22Rv1 (cell line): ENCODE measurements around the gene ELSPBP1.
"Not testable (repeated sequence)": the region's sequence is repeated elsewhere in the genome, so short reads cannot be mapped to it uniquely, and the experiment has no call there.

Source experiments
- H3K27ac ChIP-seq: fragments of 450-650 bp; 2 replicates; pipeline ENCODE4 v1.5.1; 2017
- ZFX ChIP-seq: fragments of 450-650 bp; IDR thresholded peaks from 2 replicates; pipeline ENCODE4 v1.6.1; 2017; ENCODE audit warnings: antibody characterized with exemption, borderline replicate concordance
- TF ChIP-seq, protein P1 (sequence below): fragments of 450-650 bp; IDR thresholded peaks from 2 replicates; pipeline ENCODE4 v1.5.1; 2017; ENCODE audit warnings: mild to moderate bottlenecking

The ELSPBP1 gene

DNA sequence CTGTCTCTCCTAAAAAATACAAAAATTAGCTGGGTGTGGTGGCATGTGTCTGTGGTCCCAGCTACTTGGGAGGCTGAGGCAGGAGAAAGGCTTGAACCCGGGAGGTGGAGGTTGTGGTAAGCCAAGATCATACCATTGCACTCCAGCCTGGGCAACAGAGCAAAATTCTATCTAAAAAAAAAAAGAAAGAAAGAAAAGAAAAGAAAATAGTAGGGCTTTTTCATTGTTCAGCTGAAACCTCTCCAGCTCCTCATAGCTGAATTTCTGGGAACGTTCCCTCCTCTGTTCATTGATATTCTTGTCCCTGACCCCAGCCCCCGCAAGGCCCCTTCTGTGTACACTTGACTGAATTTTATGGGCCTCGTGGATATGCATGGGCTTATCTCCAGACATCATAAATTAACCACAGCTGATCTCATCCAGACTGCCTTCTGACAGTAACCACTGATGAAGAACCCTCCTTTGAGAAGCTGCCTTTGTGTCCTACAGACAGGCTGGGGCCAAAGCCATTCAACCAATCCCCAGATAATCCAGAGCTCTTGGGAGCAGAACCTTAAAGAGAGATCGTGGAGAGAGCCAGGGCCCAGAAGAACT is at the start of gene ELSPBP1:
ELSPBP1 (plus strand) TSS at position 424 of the 594 bp plus-strand sequence. CDS start 14,036 bp downstream, outside the sequence.
- no peak within 1 kb of the TSS for H3K27ac ChIP-seq
- TF ChIP-seq, protein P1, sequence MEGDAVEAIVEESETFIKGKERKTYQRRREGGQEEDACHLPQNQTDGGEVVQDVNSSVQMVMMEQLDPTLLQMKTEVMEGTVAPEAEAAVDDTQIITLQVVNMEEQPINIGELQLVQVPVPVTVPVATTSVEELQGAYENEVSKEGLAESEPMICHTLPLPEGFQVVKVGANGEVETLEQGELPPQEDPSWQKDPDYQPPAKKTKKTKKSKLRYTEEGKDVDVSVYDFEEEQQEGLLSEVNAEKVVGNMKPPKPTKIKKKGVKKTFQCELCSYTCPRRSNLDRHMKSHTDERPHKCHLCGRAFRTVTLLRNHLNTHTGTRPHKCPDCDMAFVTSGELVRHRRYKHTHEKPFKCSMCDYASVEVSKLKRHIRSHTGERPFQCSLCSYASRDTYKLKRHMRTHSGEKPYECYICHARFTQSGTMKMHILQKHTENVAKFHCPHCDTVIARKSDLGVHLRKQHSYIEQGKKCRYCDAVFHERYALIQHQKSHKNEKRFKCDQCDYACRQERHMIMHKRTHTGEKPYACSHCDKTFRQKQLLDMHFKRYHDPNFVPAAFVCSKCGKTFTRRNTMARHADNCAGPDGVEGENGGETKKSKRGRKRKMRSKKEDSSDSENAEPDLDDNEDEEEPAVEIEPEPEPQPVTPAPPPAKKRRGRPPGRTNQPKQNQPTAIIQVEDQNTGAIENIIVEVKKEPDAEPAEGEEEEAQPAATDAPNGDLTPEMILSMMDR = no peak
- no peak for TF ChIP-seq ZFX

GRCh38 chr19:47949852-47950521 is 44.4 kb upstream of the ELSPBP1 start:
- not testable (repeated sequence) for H3K27ac ChIP-seq
- TF ChIP-seq, protein P1 = peak; percentile 75

DNA sequence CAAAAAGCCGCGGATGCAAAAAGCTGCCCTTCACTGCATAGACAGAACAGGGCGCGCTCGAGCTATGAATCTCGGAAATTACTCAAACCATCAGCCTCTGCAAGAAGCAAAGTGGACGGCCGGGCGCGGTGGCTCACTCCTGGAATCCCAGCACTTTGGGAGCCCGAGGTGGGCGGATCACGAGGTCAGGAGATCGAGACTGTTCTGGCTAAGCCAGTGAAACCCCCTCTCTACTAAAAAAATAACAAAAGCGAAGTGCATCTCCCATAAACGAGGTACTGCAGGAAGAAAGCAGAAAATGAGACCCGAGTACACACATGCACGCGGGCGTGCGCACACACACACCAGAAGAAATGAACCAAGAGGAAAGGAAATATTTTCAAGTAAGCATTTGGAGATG is 42.3 kb upstream of the ELSPBP1 start:
- not testable (repeated sequence) for H3K27ac ChIP-seq

DNA sequence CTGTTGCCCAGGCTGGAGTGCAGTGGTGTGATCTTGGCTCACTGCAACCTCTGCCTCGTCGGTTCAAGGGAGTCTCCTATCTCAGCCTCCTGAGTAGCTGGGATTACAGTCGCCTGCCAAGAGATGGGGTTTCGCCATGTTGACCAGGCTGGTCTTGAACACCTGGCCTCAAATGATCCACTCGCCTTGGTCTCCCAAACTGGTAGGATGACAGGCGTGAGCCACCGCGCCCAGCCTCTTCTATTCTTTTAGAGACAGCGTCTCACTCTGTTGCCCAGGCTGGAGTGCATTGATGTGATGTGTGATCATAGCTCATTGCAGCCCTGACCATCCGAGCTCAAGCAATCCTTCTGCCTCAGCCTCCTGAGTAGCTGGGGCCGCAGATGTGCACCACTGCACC is 38.5 kb upstream of the ELSPBP1 start:
- not testable (repeated sequence) for H3K27ac ChIP-seq

GRCh38 chr19:47973529-47973928 is 20.9 kb upstream of the ELSPBP1 start:
- TF ChIP-seq, protein P1 = no peak
- no peak overlapping the region for H3K27ac ChIP-seq

DNA sequence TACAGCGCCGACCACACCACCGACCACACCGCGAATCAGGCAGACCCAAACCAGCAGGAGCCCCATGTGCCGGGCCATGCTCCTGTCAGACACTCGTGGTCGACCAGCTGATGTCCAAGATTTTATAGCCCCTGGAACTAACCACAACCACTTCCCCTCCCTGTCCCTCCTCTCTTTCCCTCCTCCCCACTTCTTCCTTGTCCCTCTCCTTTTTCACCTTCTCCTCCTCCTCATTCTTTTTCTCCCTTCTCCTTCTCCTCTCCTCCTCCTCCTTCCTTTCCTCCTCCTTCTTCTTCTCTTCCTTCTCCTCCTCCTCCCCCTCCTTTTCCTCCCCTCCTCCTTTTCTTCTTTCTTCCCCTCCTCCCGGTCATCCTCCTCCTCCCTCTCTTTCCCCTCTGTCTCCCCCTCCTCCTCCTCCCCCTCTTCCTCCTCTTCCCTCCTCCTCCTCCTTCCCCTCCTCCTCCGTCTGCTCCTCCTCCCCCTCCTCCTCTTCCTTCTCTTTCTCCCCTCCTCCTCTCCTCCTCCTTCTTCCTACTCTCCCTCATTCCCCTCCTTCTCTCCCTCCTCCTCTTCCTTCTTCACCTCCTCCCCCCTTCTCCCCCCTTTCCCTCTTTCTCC is 3.1 kb upstream of the ELSPBP1 start:
- TF ChIP-seq, protein P1 = no peak
- no peak for TF ChIP-seq ZFX

GRCh38 chr19:47992070-47992469 is 2.4 kb upstream of the ELSPBP1 start, which contains the start of gene BSPH1:
BSPH1 (minus strand) TSS chr19:47992170; CDS start chr19:47992081, 89 bp downstream.
- no peak for TF ChIP-seq ZFX
- TF ChIP-seq, protein P1 = no peak
- no peak within 1 kb of the TSS for H3K27ac ChIP-seq

More for the DNA sequence above, 3.1 kb upstream of the ELSPBP1 start:
- no peak overlapping the region for H3K27ac ChIP-seq

DNA sequence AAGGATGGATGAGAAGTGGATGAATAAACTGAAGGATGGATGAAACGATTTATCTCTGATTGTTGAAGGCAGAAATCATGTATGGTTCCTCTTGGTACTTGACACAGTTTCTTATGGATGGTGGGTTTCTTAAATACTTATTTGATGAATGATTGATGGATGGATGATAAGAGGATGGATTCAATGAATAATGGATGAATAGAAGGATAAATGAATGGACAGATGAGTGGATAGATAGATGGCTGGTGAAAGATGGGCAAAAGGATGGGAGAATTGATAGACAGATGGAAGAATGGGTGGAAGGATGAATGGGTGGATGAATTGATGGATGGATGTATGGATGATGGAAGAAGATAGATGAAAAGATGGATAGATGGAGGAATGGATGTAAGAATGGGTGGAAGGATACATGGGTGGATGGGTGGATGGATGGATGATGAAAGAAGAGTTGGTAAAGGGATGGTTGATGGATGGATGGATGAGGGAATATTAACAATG is 1.8 kb downstream of the ELSPBP1 start:
- no peak for TF ChIP-seq ZFX
- TF ChIP-seq, protein P1 = no peak
- no peak overlapping the region for H3K27ac ChIP-seq
